B cell (primary cell): Measurements from ENCODE around the gene CHPF2. TPM values are rescaled to one million over a fixed set of nuclear protein-coding genes. Genes with fewer than 3 reads are reported as not detected.
A peak's percentile ranks its signal among the peaks of the same experiment; 100 is the strongest.

Experiments used
- ATAC-seq: fragments of 200-7000 bp; cut with Tn5 transposase; one replicate; pipeline ENCODE4 v1.10.0; 2021; ENCODE audit warnings: low read depth, mild to moderate bottlenecking, moderate number of reproducible peaks, moderate library complexity
- CTCF ChIA-PET: fragments of 350-600 bp; sonication (Branson Sonifier 250); formaldehyde crosslinking; loops from one replicate; lab custom pipeline; 2021; ENCODE audit warnings: antibody characterized with exemption, inconsistent platforms; lab: Charles Lee
- POLR2A ChIA-PET: fragments of 350-600 bp; sonication (Branson Sonifier 250); formaldehyde crosslinking; loops from one replicate; lab custom pipeline; 2021; ENCODE audit warnings: antibody characterized with exemption; lab: Charles Lee
- DNase-seq: peaks from one replicate; pipeline ENCODE4 v3.0.0; 2013
- H2AFZ ChIP-seq: 2 replicates; pipeline ENCODE4 v1.6.1; 2012; ENCODE audit warnings: mild to moderate bottlenecking, low read depth, low read length; ENCODE audit not compliant: insufficient read depth, poor library complexity, severe bottlenecking
- H3K27ac ChIP-seq, 2 donors: 1 replicate in 1 of 2; 2 replicates in 1 of 2; pipeline ENCODE4 v1.5.1; 2012 to 2013; ENCODE audit warnings: low read length in 2 of 2, mild to moderate bottlenecking in 2 of 2, moderate library complexity in 1 of 2
- H3K27me3 ChIP-seq, 4 experiments: fragments of 200-600 bp in 1 of 4; sonication (generic) in 1 of 4; replicated peaks in 1 of 4; 1 replicate in 2 of 4; 2 replicates in 2 of 4; pipeline versions ENCODE4 v1.6.1 to v1.7.0; 2013 to 2016; ENCODE audit warnings: low read length in 3 of 4, mild to moderate bottlenecking in 2 of 4, mixed read lengths in 1 of 4, moderate library complexity in 1 of 4; ENCODE audit not compliant: insufficient read depth in 4 of 4, control insufficient read depth in 3 of 4; ENCODE audit errors: control extremely low read depth in 1 of 4
- H3K36me3 ChIP-seq, 2 experiments: replicated peaks in 1 of 2; 1 replicate in 1 of 2; 2 replicates in 1 of 2; pipeline versions ENCODE4 v1.6.1 to v1.7.1; 2013; ENCODE audit warnings: low read length in 1 of 2; ENCODE audit not compliant: insufficient read depth in 2 of 2, control insufficient read depth in 1 of 2; ENCODE audit errors: control extremely low read depth in 1 of 2, extremely low read depth in 1 of 2
- H3K4me1 ChIP-seq, 2 donors: fragments of 200-600 bp in 1 of 2; sonication (generic) in 1 of 2; 1 replicate in 1 of 2; 2 replicates in 1 of 2; pipeline versions ENCODE4 v1.5.1 to v1.6.1; 2013 to 2017; ENCODE audit warnings: low read length in 2 of 2; ENCODE audit not compliant: control insufficient read depth in 2 of 2, insufficient read depth in 2 of 2
- H3K4me2 ChIP-seq: replicated peaks from 2 replicates; pipeline ENCODE3; 2012; ENCODE audit warnings: mild to moderate bottlenecking, low read depth, low read length; ENCODE audit not compliant: poor library complexity, severe bottlenecking
- H3K4me3 ChIP-seq, 5 experiments: fragments of 200-600 bp in 1 of 5; sonication (generic) in 1 of 5; 1 replicate in 3 of 5; 2 replicates in 2 of 5; pipeline versions ENCODE4 v1.5.1 to v1.7.0; 2011 to 2016; ENCODE audit warnings: low read length in 4 of 5, mild to moderate bottlenecking in 4 of 5, low read depth in 2 of 5, control low read depth in 1 of 5, moderate library complexity in 1 of 5; ENCODE audit not compliant: insufficient read depth in 1 of 5; ENCODE audit errors: control extremely low read depth in 1 of 5, extremely low read depth in 1 of 5
- H3K79me2 ChIP-seq: fragments of 200-600 bp; sonication (generic); one replicate; pipeline ENCODE4 v1.6.0; 2016; ENCODE audit warnings: low read length; ENCODE audit not compliant: control insufficient read depth, insufficient read depth
- H3K9ac ChIP-seq: fragments of 200-600 bp; sonication (generic); 2 replicates; pipeline ENCODE4 v1.6.1; 2017; ENCODE audit warnings: mild to moderate bottlenecking, low read length, moderate library complexity
- H3K9me3 ChIP-seq, 3 donors: one replicate each; pipeline versions ENCODE4 v1.6.1 to v1.7.1; 2013; ENCODE audit warnings: low read length in 2 of 3; ENCODE audit not compliant: control insufficient read depth in 2 of 3, insufficient read depth in 1 of 3; ENCODE audit errors: control extremely low read depth in 1 of 3
- H4K20me1 ChIP-seq: 2 replicates; pipeline ENCODE4 v1.6.0; 2012; ENCODE audit warnings: mild to moderate bottlenecking, low read length; ENCODE audit not compliant: insufficient read depth, control insufficient read depth, poor library complexity, severe bottlenecking
- H3K27ac Mint-ChIP-seq: one replicate; pipeline ENCODE4 v1.8.0; 2021; ENCODE audit warnings: mixed read lengths
- H3K27me3 Mint-ChIP-seq: one replicate; pipeline ENCODE4 v1.8.0; 2021; ENCODE audit warnings: mixed read lengths
- H3K4me1 Mint-ChIP-seq: one replicate; pipeline ENCODE4 v1.8.0; 2021; ENCODE audit warnings: mixed read lengths
- H3K4me3 Mint-ChIP-seq: one replicate; pipeline ENCODE4 v1.8.0; 2021; ENCODE audit warnings: mixed read lengths
- H3K9me3 Mint-ChIP-seq: one replicate; pipeline ENCODE4 v1.8.0; 2022; ENCODE audit warnings: mixed read lengths; ENCODE audit not compliant: insufficient read depth
- CTCF ChIP-seq: fragments of 200-600 bp; IDR thresholded peaks from one replicate; pipeline ENCODE4 v1.8.0; 2022; ENCODE audit warnings: antibody characterized with exemption, mild to moderate bottlenecking
- EZH2 ChIP-seq: IDR thresholded peaks from 2 replicates; pipeline ENCODE4 v1.6.1; 2012; ENCODE audit warnings: borderline replicate concordance, low read depth, mild to moderate bottlenecking, moderate library complexity, low read length; ENCODE audit not compliant: insufficient read depth, poor library complexity, severe bottlenecking
- WGBS: methylation state at CpG from one replicate; pipeline ENCODE4 v1.1.5; 2013; ENCODE audit warnings: missing lambda C conversion rate; ENCODE audit not compliant: insufficient coverage; 5-methylcytosine and 5-hydroxymethylcytosine counted together
- intact Hi-C: fragments of 100-400 bp; cut with micrococcal nuclease; formaldehyde crosslinking; loops from one replicate; pipeline ENCODE4 v1.10.0; 2022
- polyA plus RNA-seq: library from polyadenylated mRNA; depleted of rRNA; stranded (reverse); fragments of >200 nt; gene quantifications from 2 replicates; pipeline ENCODE4 v1.2.3, GENCODE V29; 2012
- total RNA-seq, 2 donors: library from RNA; stranded (reverse); fragments of 120-200 nt in 1 of 2; gene quantifications; 1 replicate in 1 of 2; 2 replicates in 1 of 2; pipeline versions ENCODE4 v1.2.3 to v1.2.4, GENCODE V29; 2013 to 2022

The CHPF2 gene
- total and polyA plus RNA-seq, 2 donors (not counting 1 experiment from before 2014, with no cell fraction given), result 39.4 to 39.9 TPM

- Mint-ChIP-seq H3K27me3 (peaks cover 18% of the 10 kb centered on the region), H3K27ac (no peak overlapping the region), H3K9me3 (no peaks in the 10 kb centered on the region), H3K4me3 (peak overlapping the region; percentile 86), H3K4me1 (peaks cover 50% of the 10 kb centered on the region)
- DNase-seq (peak; percentile 81), ATAC-seq (peak; percentile 73)
- intact Hi-C loops, result loop anchor here (1.0 to 5.0 kb wide), 4 partner anchors 13 to 387 kb away; partner anchors contain the start of genes CHPF2 and NUB1
- ChIA-PET CTCF (interaction anchor here (0.8 to 4.2 kb wide), 5 partner anchors 9 to 123 kb away, joined by 3 to 34 read pairs (median 5); partner anchors contain the start of gene ABCF2), POLR2A (no interaction called here)
- Histone ChIP-seq H3K4me3 (peak overlapping the region in 4 of 5 experiments; percentile 35 to 55 (median 52)), H3K27me3 (peaks cover 0 to 52% (median 18%) of the 10 kb centered on the region in 4 experiments), H3K9ac (peak overlapping the region; percentile 62), H3K9me3 (peaks cover 0 to 19% (median 0%) of the 10 kb centered on the region in 3 donors), H3K79me2 (no peaks in the 10 kb centered on the region), H3K27ac (no peak overlapping the region), H2AFZ (peak overlapping the region; percentile 79), H3K4me2 (peak overlapping the region; percentile 99), H3K4me1 (peaks cover 41 to 50% of the 10 kb centered on the region in 2 donors), H3K36me3 (no peaks in the 10 kb centered on the region), H4K20me1 (peaks cover 5% of the 10 kb centered on the region)
- TF ChIP-seq CTCF (peak; percentile 91), EZH2 (no peak)
- 5% methylated on average over 56 of the region's 60 CpGs for WGBS
These were observed 13.2 kb downstream of the CHPF2 start for GRCh38 chr7:151245360-151246101.
